ENCODE measurements around the gene STK4. TPM values are rescaled to one million over a fixed set of nuclear protein-coding genes. Genes with fewer than 3 reads are reported as not detected.

Gene STK4
- total RNA-seq, result 10 to 100 TPM; 17.8 to 23.6 TPM

DNA sequence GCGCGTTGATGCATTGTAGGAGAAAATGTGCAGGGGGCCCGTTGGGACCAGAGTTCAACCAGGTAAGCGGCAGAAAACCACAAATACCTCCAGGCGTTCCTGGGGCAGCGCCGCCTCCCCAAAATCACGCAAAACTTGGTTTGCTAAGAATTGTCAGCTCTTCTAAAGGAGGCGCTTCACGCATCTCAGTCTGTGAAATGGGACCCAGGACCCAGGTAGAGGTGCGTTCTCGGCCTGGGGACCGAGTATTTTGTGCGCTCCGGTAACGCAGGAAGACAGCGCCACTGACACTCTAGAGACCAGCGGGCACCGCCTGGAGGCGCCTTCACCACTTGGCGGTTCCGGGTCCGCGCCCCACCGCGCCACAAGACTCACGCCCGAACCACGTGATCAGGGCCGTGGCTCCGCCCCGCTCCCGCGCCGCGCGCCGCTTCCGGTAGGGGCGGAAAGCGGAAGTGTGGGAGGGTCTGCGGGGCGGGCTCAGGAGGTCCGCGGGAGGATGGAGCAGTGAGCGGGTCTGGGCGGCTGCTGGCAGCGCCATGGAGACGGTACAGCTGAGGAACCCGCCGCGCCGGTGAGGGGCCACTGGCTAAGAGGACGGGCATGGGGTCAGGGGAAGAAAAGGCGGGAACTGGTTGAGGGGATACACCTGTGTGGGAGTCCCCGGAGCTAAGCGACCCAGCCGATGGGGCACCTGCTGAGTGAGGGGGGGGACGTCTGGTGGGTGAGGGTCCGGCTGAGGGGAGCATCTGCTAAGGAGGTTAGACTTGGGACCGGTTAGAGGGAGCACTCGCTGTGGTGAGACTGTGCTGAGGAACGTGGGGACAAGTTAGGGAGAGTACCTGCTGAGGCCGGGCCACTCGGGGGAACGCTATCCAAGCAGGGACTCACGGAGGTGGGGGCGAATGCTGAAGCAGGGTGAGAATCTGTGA, at the start of gene STK4:
Gene STK4 (plus strand): TSS at position 483 of the 932 bp plus-strand sequence. CDS start 57 bp downstream, at position 540.
- TF ChIP-seq POLR2A (IDR thresholded peaks at IDR 0.05), result peak; percentile 84 to 96 (median 94)
- TF ChIP-seq, protein P1, sequence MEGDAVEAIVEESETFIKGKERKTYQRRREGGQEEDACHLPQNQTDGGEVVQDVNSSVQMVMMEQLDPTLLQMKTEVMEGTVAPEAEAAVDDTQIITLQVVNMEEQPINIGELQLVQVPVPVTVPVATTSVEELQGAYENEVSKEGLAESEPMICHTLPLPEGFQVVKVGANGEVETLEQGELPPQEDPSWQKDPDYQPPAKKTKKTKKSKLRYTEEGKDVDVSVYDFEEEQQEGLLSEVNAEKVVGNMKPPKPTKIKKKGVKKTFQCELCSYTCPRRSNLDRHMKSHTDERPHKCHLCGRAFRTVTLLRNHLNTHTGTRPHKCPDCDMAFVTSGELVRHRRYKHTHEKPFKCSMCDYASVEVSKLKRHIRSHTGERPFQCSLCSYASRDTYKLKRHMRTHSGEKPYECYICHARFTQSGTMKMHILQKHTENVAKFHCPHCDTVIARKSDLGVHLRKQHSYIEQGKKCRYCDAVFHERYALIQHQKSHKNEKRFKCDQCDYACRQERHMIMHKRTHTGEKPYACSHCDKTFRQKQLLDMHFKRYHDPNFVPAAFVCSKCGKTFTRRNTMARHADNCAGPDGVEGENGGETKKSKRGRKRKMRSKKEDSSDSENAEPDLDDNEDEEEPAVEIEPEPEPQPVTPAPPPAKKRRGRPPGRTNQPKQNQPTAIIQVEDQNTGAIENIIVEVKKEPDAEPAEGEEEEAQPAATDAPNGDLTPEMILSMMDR (IDR thresholded peaks at IDR 0.05), result peak; percentile 35 to 68 (median 57)
- Histone ChIP-seq H3K4me1 (peaks cover 28% of the 10 kb centered on the region), H3K27ac (peak within 1 kb of the TSS; percentile 48 to 92 (median 75)), H3K36me3 (replicated peaks in 1 of 2; ENCODE audit: insufficient read depth in 1 of 2, low read depth in 2 of 2) (no peaks in the 10 kb centered on the region), H3K27me3 (no peaks in the 10 kb centered on the region), H3K9me3 (no peaks in the 10 kb centered on the region), H3K4me3 (peak within 1 kb of the TSS; percentile 33 to 76)
- intact Hi-C loops (cut with DNase I), result no loop called here
- WGBS, 2 donors, result 0 to 1% methylated on average over 58 to 68 of the region's 68 CpGs
- DNase-seq (peak; percentile 93 to 96 (median 94)), ATAC-seq (peak; percentile 98)

DNA sequence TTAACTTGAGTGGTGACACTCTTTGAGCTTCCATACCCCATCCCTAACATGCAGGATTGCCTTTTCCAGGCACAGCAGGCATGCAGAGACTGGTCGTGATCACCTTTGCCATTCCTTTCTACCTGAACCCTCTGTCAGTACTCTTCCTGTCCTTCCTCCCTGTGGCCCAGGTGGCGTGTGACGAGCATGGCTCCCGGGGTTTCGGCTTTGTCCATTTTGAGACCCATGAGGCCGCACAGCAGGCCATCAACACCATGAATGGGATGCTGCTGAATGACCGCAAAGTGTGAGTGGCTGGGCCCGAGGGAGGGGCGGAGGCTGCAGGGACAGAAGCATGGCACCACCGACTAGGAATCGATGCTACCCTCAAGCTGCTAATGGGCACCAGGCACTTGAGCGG, 49.7 kb upstream of the STK4 start:
- ATAC-seq, result no peak
- intact Hi-C loops (cut with DNase I), result no loop called here
- Histone ChIP-seq H3K27ac (no peak overlapping the region), H3K27me3 (no peaks in the 10 kb centered on the region), H3K4me1 (peaks cover 3% of the 10 kb centered on the region), H3K36me3 (replicated peaks in 1 of 2; ENCODE audit: insufficient read depth in 1 of 2, low read depth in 2 of 2) (peaks cover 0 to 6% of the 10 kb centered on the region in 2 donors), H3K4me3 (no peak overlapping the region), H3K9me3 (no peaks in the 10 kb centered on the region)
- TF ChIP-seq, protein P1 (IDR thresholded peaks at IDR 0.05), result no peak
- TF ChIP-seq POLR2A (IDR thresholded peaks at IDR 0.05), result no peak
- no peak for DNase-seq
- WGBS, 2 donors, result 90 to 92% methylated on average over 12 of the region's 12 CpGs

DNA sequence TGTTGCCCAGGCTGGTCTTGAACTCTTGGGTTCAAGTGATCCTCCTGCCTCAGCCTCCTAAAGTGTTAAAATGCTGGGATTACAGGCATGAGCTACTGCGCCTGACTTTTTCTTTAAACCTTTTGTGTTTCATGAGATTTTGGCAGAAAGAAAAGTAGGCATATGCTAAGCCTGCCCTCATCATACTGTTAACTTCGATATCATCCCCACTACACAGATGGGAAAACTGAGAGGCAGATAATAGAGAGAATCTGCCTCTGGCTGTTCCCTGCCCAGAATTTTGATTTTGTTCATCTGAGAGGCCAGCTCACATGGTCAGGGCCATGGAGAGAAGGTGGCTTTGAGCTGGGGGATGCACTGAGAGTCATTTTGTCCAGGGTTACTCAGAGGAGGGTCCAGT, 48.9 kb upstream of the STK4 start:
- TF ChIP-seq, protein P1 (IDR thresholded peaks at IDR 0.05), result no peak
- no peak for TF ChIP-seq POLR2A (IDR thresholded peaks at IDR 0.05)
- WGBS, 2 donors, result 90 to 94% methylated on average over 2 of the region's 2 CpGs
- intact Hi-C loops (cut with DNase I), result no loop called here
- DNase-seq, result no peak
- Histone ChIP-seq H3K9me3 (no peaks in the 10 kb centered on the region), H3K4me1 (no peaks in the 10 kb centered on the region), H3K27me3 (no peaks in the 10 kb centered on the region), H3K27ac (no peak overlapping the region), H3K4me3 (no peak overlapping the region), H3K36me3 (replicated peaks in 1 of 2; ENCODE audit: insufficient read depth in 1 of 2, low read depth in 2 of 2) (peaks cover 0 to 6% of the 10 kb centered on the region in 2 donors)
- no peak for ATAC-seq

DNA sequence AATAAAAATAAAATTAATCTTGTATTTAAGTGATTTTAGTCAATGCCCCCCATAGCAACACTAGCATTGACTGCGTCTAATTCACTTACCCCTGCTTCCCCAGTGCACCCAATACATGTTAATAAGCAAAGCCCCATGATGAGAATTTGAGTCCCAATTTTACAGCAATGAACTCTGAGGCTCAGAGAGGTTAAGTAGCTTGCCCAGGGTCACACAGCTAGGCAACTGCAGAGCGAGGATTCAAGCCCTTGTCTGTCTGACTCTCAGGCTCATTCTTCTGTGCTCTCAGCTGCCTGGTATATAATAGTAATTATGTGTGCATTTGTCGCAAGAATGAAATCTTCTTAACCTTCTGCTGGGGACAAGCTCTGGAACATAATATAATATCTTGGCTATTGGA, 48.0 kb upstream of the STK4 start:
- H3K4me3 ChIP-seq, result no peak overlapping the region
- no peak overlapping the region for H3K27ac ChIP-seq
- no peak for DNase-seq
- TF ChIP-seq, protein P1 (IDR thresholded peaks at IDR 0.05), result no peak
- TF ChIP-seq POLR2A (IDR thresholded peaks at IDR 0.05), result no peak
- WGBS, 2 donors, result 96 to 98% methylated on average over 3 of the region's 3 CpGs
- no peak for ATAC-seq
- H3K9me3 ChIP-seq, result no peaks in the 10 kb centered on the region
- H3K36me3 ChIP-seq (replicated peaks in 1 of 2; ENCODE audit: insufficient read depth in 1 of 2, low read depth in 2 of 2), result peaks cover 0 to 9% of the 10 kb centered on the region in 2 donors
- intact Hi-C loops (cut with DNase I), result no loop called here
- no peaks in the 10 kb centered on the region for H3K27me3 ChIP-seq
- H3K4me1 ChIP-seq, result no peaks in the 10 kb centered on the region
